CD4-positive, alpha-beta memory T cell (primary cell): ENCODE results near the gene OST4. TPM values are rescaled to one million over a fixed set of nuclear protein-coding genes. Genes with fewer than 3 reads are reported as not detected.
"Not testable (repeated sequence)": the region's sequence is repeated elsewhere in the genome, so short reads cannot be mapped to it uniquely, and the experiment has no call there.

Experiments used
- CTCF ChIA-PET: fragments of 350-600 bp; sonication (Branson Sonifier 250); formaldehyde crosslinking; loops from one replicate; lab custom pipeline; 2021; ENCODE audit warnings: inconsistent platforms; ENCODE audit not compliant: partially characterized antibody; lab: Charles Lee
- POLR2A ChIA-PET: fragments of 350-600 bp; sonication (Branson Sonifier 250); formaldehyde crosslinking; loops from one replicate; lab custom pipeline; 2021; ENCODE audit not compliant: partially characterized antibody; lab: Charles Lee
- DNase-seq, 5 donors: peaks; one replicate each; pipeline versions ENCODE4 v3.0.0 to v3.0.0-alpha.2; 2020 to 2022; ENCODE audit warnings: mixed read lengths in 1 of 5
- H3K27ac ChIP-seq: one replicate; pipeline ENCODE4 v1.7.0; 2013; ENCODE audit warnings: low read depth, low read length
- H3K27me3 ChIP-seq: 2 replicates; pipeline ENCODE4 v1.7.0; 2013; ENCODE audit warnings: mild to moderate bottlenecking, low read length, moderate library complexity; ENCODE audit not compliant: insufficient read depth
- H3K36me3 ChIP-seq: 2 replicates; pipeline ENCODE4 v1.7.0; 2013; ENCODE audit warnings: mild to moderate bottlenecking, low read length, moderate library complexity; ENCODE audit not compliant: insufficient read depth
- H3K4me1 ChIP-seq: 2 replicates; pipeline ENCODE4 v1.7.0; 2013; ENCODE audit warnings: mild to moderate bottlenecking, low read length, moderate library complexity; ENCODE audit not compliant: insufficient read depth
- H3K4me3 ChIP-seq, 2 donors: one replicate each; pipeline ENCODE4 v1.7.0; 2013; ENCODE audit warnings: low read length in 2 of 2, mild to moderate bottlenecking in 1 of 2
- H3K9me3 ChIP-seq, 2 donors: one replicate each; pipeline ENCODE4 v1.7.0; 2013; ENCODE audit warnings: low read length in 2 of 2, control low read depth in 1 of 2; ENCODE audit not compliant: control insufficient read depth in 1 of 2
- H3K27ac Mint-ChIP-seq, 7 donors: one replicate each; pipeline ENCODE4 v1.8.0; 2020 to 2021; ENCODE audit warnings: mixed read lengths in 7 of 7, mild to moderate bottlenecking in 6 of 7, inconsistent platforms in 3 of 7, moderate library complexity in 3 of 7
- H3K27me3 Mint-ChIP-seq, 2 donors: one replicate each; pipeline ENCODE4 v1.8.0; 2020 to 2021; ENCODE audit warnings: mixed read lengths in 2 of 2
- H3K36me3 Mint-ChIP-seq, 2 donors: one replicate each; pipeline ENCODE4 v1.8.0; 2020 to 2021; ENCODE audit warnings: mixed read lengths in 2 of 2, inconsistent platforms in 1 of 2, mild to moderate bottlenecking in 1 of 2
- H3K4me1 Mint-ChIP-seq, 4 donors: one replicate each; pipeline ENCODE4 v1.8.0; 2020 to 2021; ENCODE audit warnings: mixed read lengths in 4 of 4, mild to moderate bottlenecking in 1 of 4
- H3K4me3 Mint-ChIP-seq, 8 donors: one replicate each; pipeline ENCODE4 v1.8.0; 2020 to 2021; ENCODE audit warnings: mixed read lengths in 8 of 8, mild to moderate bottlenecking in 7 of 8, moderate library complexity in 6 of 8, inconsistent platforms in 3 of 8
- H3K9me3 Mint-ChIP-seq, 8 donors: one replicate each; pipeline ENCODE4 v1.8.0; 2020 to 2021; ENCODE audit warnings: mixed read lengths in 8 of 8, mild to moderate bottlenecking in 5 of 8, inconsistent platforms in 3 of 8, moderate library complexity in 1 of 8
- intact Hi-C: fragments of 100-400 bp; cut with micrococcal nuclease; formaldehyde crosslinking; loops from one replicate; pipeline ENCODE4 v1.15.1; 2023
- polyA plus RNA-seq, 2 donors: library from polyadenylated mRNA; unstranded; fragments of 300-500 nt; fragmentation: Illumina TruSeq; gene quantifications; one replicate each; pipeline ENCODE4 v1.2.3, GENCODE V29; 2021
- total RNA-seq, 2 experiments: library from RNA; stranded (reverse); gene quantifications; one replicate each; pipeline ENCODE4 v1.2.3, GENCODE V29; 2021

The OST4 gene
- total RNA-seq (100 to 1,000 TPM; 269 to 296 TPM), polyA plus RNA-seq (100 to 1,000 TPM; 877 to 958 TPM)

- ChIA-PET CTCF (interaction anchor here (1.0 to 5.7 kb wide), 4 partner anchors 13 to 298 kb away, joined by 3 to 46 read pairs (median 9); partner anchors contain the start of genes AGBL5 and KHK), POLR2A (interaction anchor here (0.7 to 18.9 kb wide), 16 partner anchors 9 to 357 kb away, joined by 3 to 402 read pairs (median 4); partner anchors contain the start of genes AGBL5, ATRAID, GTF3C2 and KHK)
- H3K4me1 ChIP-seq = peaks cover 62% of the 10 kb centered on the region
- DNase-seq = peak; percentile 87 to 91 (median 89)
- H3K9me3 Mint-ChIP-seq = no peaks in the 10 kb centered on the region
- H3K27me3 ChIP-seq = no peaks in the 10 kb centered on the region
- no peaks in the 10 kb centered on the region for H3K9me3 ChIP-seq
- peak within 1 kb of the TSS; percentile 95 to 97 for H3K4me3 ChIP-seq
- peak within 1 kb of the TSS; percentile 92 to 98 (median 97) for H3K4me3 Mint-ChIP-seq
- H3K27ac Mint-ChIP-seq = peak within 1 kb of the TSS; percentile 93 to 99 (median 98)
- H3K27me3 Mint-ChIP-seq = no peaks in the 10 kb centered on the region
- H3K36me3 ChIP-seq = peaks cover 26% of the 10 kb centered on the region
- peaks cover 44 to 86% (median 70%) of the 10 kb centered on the region in 4 donors for H3K4me1 Mint-ChIP-seq
- intact Hi-C loops = loop anchor here (1.0 to 2.0 kb wide), 4 partner anchors 10 to 39 kb away; partner anchors contain the start of genes AGBL5, KHK and TMEM214
- peak within 1 kb of the TSS; percentile 95 for H3K27ac ChIP-seq
- H3K36me3 Mint-ChIP-seq = peaks cover 20 to 35% of the 10 kb centered on the region in 2 donors
Observed at GRCh38 chr2:27071277-27071989, at the start of gene OST4. TSS of gene OST4 (minus strand) at chr2:27071654.

GRCh38 chr2:27119330-27119670, 47.8 kb upstream of the OST4 start:
- POLR2A ChIA-PET, H3K9me3 Mint-ChIP-seq, H3K27ac ChIP-seq, CTCF ChIA-PET, H3K36me3 Mint-ChIP-seq, DNase-seq, intact Hi-C loops, H3K36me3 ChIP-seq, H3K9me3 ChIP-seq: not testable (repeated sequence)
- Histone ChIP-seq H3K4me3 (peak overlapping the region; percentile 12 to 35), H3K27me3 (peaks cover 10% of the 10 kb centered on the region), H3K4me1 (peaks cover 23% of the 10 kb centered on the region)
- Mint-ChIP-seq H3K27me3 (peaks cover 19 to 20% of the 10 kb centered on the region in 2 donors), H3K4me3 (peak overlapping the region; percentile 72 to 83 (median 78)), H3K27ac (peak overlapping the region in 2 of 7 donors; percentile 23 to 41), H3K4me1 (peaks cover 11 to 30% (median 18%) of the 10 kb centered on the region in 4 donors)

- Mint-ChIP-seq H3K4me3 (peak within 1 kb of the TSS; percentile 72 to 83 (median 78)), H3K4me1 (peaks cover 10 to 25% (median 16%) of the 10 kb centered on the region in 4 donors), H3K9me3 (no peaks in the 10 kb centered on the region), H3K27me3 (peaks cover 19 to 20% of the 10 kb centered on the region in 2 donors), H3K36me3 (peaks cover 0 to 2% of the 10 kb centered on the region in 2 donors), H3K27ac (peak within 1 kb of the TSS in 2 of 7 donors; percentile 23 to 41)
- Histone ChIP-seq H3K27ac (no peak within 1 kb of the TSS), H3K36me3 (no peaks in the 10 kb centered on the region), H3K4me3 (peak within 1 kb of the TSS; percentile 12 to 35), H3K4me1 (peaks cover 17% of the 10 kb centered on the region), H3K27me3 (peaks cover 10% of the 10 kb centered on the region), H3K9me3 (no peaks in the 10 kb centered on the region)
- ChIA-PET POLR2A (no interaction called here), CTCF (no interaction called here)
- DNase-seq = no peak
- intact Hi-C loops = no loop called here
Observed at GRCh38 chr2:27118525-27119329, 47.3 kb upstream of the OST4 start, which contains the start of gene CGREF1. TSS of gene CGREF1 (minus strand) at chr2:27119128. CDS start at chr2:27104366, 14,762 bp downstream.

- peaks cover 10% of the 10 kb centered on the region for H3K27me3 ChIP-seq
- H3K9me3 ChIP-seq = no peaks in the 10 kb centered on the region
- Mint-ChIP-seq H3K36me3 (peaks cover 0 to 2% of the 10 kb centered on the region in 2 donors), H3K4me1 (peaks cover 8 to 20% (median 12%) of the 10 kb centered on the region in 4 donors), H3K4me3 (peak overlapping the region in 5 of 8 donors; percentile 21 to 58 (median 24)), H3K27me3 (peaks cover 19 to 20% of the 10 kb centered on the region in 2 donors), H3K27ac (no peak overlapping the region), H3K9me3 (no peaks in the 10 kb centered on the region)
- no peak overlapping the region for H3K27ac ChIP-seq
- H3K4me1 ChIP-seq = peaks cover 14% of the 10 kb centered on the region
- no peak for DNase-seq
- intact Hi-C loops = no loop called here
- no peaks in the 10 kb centered on the region for H3K36me3 ChIP-seq
- CTCF ChIA-PET = no interaction called here
- H3K4me3 ChIP-seq = no peak overlapping the region
- POLR2A ChIA-PET = no interaction called here
Observed at GRCh38 chr2:27117995-27118524, 46.6 kb upstream of the OST4 start.

GRCh38 chr2:27115519-27115918, 44.1 kb upstream of the OST4 start:
- Histone ChIP-seq H3K9me3 (no peaks in the 10 kb centered on the region), H3K36me3 (no peaks in the 10 kb centered on the region), H3K27me3 (peaks cover 10% of the 10 kb centered on the region), H3K4me1 (peaks cover 9% of the 10 kb centered on the region), H3K27ac (no peak overlapping the region), H3K4me3 (no peak overlapping the region)
- no peak for DNase-seq
- H3K27me3 Mint-ChIP-seq = peaks cover 18 to 22% of the 10 kb centered on the region in 2 donors
- H3K9me3 Mint-ChIP-seq = no peaks in the 10 kb centered on the region
- ChIA-PET POLR2A (no interaction called here), CTCF (interaction anchor here (1.2 kb wide), 1 partner anchor 187 kb away, joined by 3 read pairs; no protein-coding TSS in a partner anchor)
- intact Hi-C loops = no loop called here
- peaks cover 0 to 2% of the 10 kb centered on the region in 2 donors for H3K36me3 Mint-ChIP-seq
- H3K4me1 Mint-ChIP-seq = peaks cover 4 to 10% (median 5%) of the 10 kb centered on the region in 4 donors
- H3K4me3 Mint-ChIP-seq = peak overlapping the region in 1 of 8 donors; percentile 31
- H3K27ac Mint-ChIP-seq = no peak overlapping the region

GRCh38 chr2:27111392-27112078, 40.1 kb upstream of the OST4 start:
- H3K36me3 ChIP-seq, H3K4me1 ChIP-seq, H3K4me1 Mint-ChIP-seq, H3K4me3 Mint-ChIP-seq, CTCF ChIA-PET, H3K27ac ChIP-seq, POLR2A ChIA-PET, H3K9me3 Mint-ChIP-seq, DNase-seq, H3K36me3 Mint-ChIP-seq, H3K9me3 ChIP-seq, H3K27me3 ChIP-seq, H3K4me3 ChIP-seq, intact Hi-C loops, H3K27ac Mint-ChIP-seq: not testable (repeated sequence)
- peaks cover 5 to 11% of the 10 kb centered on the region in 2 donors for H3K27me3 Mint-ChIP-seq
